ENCODE results near the gene CD274.

- no peak for TF ChIP-seq POLR2A (IDR thresholded peaks at IDR 0.05; ENCODE audit: extremely low read depth, insufficient read length)
- TF ChIP-seq, protein P1, sequence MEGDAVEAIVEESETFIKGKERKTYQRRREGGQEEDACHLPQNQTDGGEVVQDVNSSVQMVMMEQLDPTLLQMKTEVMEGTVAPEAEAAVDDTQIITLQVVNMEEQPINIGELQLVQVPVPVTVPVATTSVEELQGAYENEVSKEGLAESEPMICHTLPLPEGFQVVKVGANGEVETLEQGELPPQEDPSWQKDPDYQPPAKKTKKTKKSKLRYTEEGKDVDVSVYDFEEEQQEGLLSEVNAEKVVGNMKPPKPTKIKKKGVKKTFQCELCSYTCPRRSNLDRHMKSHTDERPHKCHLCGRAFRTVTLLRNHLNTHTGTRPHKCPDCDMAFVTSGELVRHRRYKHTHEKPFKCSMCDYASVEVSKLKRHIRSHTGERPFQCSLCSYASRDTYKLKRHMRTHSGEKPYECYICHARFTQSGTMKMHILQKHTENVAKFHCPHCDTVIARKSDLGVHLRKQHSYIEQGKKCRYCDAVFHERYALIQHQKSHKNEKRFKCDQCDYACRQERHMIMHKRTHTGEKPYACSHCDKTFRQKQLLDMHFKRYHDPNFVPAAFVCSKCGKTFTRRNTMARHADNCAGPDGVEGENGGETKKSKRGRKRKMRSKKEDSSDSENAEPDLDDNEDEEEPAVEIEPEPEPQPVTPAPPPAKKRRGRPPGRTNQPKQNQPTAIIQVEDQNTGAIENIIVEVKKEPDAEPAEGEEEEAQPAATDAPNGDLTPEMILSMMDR (IDR thresholded peaks at IDR 0.05; ENCODE audit: low read depth, low read length), result no peak
Observed at GRCh38 chr9:5429873-5430564, 20.3 kb upstream of the CD274 start.
